ENCODE data around the gene TPR.

The TPR gene

DNA sequence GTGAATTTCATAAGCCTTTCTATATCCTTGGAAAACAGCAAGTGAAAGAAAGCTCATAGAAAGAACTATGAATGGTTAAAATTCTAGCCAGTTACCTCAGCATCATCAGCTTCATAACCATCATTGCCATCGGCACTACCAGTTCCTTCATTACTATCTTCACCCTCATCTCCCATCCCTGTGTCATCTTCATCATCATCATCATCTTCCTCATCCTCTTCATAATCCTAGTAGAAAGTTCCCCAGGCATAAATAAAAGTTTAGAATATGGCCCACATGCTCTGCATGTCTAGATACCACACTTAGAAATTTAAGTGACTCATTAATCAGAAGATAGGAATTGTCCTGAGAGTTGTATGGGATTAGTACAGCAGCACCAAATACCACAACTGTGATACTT, 49.0 kb downstream of the TPR start:
- DNase-seq: no peak

DNA sequence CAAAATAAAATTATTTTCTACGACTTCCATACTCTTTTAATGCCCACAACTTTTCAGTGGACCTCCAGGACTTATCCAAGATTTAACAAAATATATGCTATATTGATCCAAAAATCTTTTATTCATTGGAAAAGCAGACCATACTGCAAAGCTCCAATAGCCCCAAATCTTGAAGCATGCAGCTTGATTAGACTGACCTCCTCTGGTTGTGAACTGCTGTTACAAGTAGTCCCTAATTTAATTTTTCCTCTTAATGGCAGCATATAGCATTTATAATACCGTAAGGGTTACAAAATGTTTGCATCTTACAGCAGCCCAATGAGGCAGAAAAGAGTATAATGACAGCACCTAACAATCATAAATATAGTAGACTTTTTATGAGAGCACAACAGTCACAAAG, 49.8 kb downstream of the TPR start:
- DNase-seq: no peak

DNA sequence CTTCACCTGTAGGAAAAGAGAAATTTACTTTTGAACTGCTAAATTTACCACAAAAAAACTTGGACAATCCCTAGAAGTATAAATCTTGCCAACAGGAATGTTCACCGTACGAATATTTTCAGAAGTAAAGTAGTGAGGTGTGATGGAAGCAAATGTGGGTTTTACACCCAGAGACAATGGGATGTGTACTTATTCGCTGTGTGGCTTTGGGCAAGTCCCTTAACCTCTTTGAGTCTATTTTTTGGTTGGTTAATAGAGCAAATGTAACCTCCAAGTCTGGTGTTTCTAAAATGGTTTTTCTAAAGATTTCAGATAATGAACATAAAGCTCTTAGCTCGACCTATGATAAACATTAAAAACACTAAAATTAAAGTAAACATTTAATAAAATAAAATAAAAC, 51.2 kb downstream of the TPR start:
- no peak for DNase-seq

DNA sequence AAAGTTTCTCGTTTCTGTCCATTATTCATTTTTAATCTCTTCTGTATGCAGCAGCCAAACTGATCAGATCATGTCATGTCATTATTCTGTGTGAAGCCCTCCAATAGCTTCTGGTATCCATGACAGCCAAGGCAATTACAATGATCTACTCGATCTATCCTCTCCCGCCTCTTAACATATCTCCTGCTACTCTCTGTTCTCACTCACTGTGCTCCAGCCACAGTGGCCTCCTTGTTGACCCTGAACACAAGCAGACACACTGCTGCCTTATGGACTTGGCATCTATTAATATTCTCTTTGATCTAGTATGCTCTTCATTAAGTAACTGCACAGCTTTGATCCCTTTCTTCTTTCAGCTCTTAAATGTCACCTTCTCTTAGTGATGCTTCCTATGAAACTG, 59.5 kb downstream of the TPR start:
- no peak for DNase-seq

DNA sequence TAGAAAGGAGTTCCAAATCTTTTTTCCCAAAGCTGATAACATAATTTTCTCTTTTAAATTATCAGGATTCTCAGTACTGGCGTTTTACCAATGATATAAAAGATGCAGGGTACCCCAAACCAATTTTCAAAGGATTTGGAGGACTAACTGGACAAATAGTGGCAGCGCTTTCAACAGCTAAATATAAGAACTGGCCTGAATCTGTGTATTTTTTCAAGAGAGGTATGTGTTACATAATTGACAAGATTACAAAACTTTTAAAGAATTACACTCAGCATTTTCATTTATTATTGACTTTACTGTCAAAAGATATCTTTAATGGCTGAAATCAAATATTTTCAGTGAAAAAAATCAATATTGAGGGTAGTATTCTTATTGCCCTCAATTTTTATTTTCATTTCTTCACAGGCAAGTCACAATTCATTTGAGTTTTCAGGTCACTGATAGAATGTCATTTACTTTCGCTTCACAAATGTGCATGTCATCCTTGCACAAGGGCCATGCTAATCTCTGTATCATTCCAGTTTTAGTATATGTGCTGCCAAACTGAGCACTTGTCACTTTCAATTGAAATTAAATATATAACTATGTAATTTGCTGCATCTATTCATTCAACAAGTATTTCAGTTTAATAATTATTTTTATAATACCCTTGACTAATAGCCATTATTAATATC, 63.5 kb downstream of the TPR start:
- DNase-seq: no peak

DNA sequence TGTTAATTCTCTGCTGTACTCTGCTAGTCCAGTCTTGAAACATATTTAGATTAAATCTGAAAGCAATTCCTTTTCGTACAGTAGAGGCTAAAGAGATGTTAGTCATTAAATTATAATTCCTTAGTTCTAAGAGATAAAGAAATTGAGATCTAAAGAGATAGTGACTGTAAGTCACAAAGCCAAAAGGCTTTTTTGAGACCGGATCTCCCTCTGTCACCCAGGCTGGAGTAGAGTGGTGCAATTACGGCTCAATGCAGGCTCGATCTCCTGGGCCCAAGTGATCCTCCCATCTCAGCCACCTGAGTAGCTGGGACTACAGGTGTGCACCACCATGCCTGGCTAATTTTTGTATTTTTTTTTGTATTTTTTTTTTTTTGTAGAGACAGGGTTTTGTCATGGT, 64.7 kb downstream of the TPR start:
- no peak for DNase-seq

DNA sequence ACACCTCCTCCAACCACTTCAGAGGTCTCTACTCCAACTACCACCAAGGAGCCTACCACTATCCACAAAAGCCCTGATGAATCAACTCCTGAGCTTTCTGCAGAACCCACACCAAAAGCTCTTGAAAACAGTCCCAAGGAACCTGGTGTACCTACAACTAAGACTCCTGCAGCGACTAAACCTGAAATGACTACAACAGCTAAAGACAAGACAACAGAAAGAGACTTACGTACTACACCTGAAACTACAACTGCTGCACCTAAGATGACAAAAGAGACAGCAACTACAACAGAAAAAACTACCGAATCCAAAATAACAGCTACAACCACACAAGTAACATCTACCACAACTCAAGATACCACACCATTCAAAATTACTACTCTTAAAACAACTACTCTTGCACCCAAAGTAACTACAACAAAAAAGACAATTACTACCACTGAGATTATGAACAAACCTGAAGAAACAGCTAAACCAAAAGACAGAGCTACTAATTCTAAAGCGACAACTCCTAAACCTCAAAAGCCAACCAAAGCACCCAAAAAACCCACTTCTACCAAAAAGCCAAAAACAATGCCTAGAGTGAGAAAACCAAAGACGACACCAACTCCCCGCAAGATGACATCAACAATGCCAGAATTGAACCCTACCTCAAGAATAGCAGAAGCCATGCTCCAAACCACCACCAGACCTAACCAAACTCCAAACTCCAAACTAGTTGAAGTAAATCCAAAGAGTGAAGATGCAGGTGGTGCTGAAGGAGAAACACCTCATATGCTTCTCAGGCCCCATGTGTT, 66.6 kb downstream of the TPR start:
- DNase-seq: no peak

DNA sequence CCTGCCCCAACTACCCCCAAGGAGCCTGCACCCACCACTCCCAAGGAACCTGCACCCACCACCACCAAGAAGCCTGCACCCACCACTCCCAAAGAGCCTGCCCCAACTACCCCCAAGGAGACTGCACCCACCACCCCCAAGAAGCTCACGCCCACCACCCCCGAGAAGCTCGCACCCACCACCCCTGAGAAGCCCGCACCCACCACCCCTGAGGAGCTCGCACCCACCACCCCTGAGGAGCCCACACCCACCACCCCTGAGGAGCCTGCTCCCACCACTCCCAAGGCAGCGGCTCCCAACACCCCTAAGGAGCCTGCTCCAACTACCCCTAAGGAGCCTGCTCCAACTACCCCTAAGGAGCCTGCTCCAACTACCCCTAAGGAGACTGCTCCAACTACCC, 67.6 kb downstream of the TPR start:
- no peak for DNase-seq

DNA sequence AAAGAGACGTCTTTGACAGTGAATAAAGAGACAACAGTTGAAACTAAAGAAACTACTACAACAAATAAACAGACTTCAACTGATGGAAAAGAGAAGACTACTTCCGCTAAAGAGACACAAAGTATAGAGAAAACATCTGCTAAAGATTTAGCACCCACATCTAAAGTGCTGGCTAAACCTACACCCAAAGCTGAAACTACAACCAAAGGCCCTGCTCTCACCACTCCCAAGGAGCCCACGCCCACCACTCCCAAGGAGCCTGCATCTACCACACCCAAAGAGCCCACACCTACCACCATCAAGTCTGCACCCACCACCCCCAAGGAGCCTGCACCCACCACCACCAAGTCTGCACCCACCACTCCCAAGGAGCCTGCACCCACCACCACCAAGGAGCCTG, 68.5 kb downstream of the TPR start:
- no peak for DNase-seq

DNA sequence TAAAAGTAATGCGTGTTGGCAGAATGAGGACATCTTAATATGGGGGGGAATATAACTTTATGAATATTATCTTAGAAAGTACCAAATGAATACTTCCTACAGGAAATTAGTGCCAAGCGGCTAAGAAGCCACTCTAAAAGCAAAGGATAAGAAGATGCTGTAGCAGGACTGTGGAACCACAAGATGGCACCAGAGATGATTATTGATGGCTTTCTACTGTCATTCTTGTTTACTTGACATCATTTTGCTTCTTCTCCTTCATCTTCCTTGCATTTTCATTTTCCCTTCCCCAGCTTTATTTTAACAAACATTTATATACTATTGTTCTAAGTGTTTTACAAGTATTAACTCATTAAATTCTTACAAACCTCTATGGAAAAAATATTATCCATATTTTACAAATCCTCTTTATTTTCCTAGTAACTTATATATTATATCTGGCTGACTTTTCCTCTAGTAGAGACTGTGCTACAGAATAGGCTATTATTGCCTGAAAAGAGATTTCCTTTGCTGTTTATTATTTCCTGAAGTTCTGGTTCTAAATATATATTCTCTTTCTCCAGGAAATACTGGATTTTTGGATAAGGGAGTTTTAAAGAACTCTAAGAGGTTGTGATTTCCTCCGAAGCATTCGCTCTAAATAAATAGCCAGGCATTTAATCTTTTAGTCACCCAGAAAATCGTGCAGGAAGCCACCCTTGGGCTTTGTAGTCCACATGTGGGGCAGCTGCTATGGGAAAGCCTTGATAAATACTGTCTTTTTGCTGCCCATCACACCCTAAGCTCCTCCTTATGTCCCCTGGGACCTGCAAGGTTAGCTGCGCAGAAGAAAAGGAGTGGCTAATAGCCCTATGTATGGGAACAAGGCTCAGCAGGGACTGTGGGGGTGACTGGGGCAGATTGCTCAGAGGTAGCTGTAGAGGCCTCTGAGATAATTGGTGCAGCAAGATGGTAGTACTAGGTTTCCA, 69.8 kb downstream of the TPR start:
- DNase-seq: no peak

DNA sequence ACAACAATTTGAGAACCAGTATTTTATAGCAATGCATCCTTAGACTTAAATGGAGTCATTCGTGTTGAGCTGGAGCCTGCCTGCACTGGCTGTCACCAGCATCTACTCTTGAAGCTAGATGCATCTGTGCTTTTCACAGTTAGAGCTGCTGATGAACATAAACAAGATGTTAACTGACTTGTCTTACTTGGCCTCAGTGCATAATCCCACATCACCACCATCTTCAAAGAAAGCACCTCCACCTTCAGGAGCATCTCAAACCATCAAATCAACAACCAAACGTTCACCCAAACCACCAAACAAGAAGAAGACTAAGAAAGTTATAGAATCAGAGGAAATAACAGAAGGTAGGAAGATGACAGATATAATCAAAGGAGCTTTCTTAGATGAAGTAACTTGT, 71.1 kb downstream of the TPR start:
- DNase-seq: no peak

DNA sequence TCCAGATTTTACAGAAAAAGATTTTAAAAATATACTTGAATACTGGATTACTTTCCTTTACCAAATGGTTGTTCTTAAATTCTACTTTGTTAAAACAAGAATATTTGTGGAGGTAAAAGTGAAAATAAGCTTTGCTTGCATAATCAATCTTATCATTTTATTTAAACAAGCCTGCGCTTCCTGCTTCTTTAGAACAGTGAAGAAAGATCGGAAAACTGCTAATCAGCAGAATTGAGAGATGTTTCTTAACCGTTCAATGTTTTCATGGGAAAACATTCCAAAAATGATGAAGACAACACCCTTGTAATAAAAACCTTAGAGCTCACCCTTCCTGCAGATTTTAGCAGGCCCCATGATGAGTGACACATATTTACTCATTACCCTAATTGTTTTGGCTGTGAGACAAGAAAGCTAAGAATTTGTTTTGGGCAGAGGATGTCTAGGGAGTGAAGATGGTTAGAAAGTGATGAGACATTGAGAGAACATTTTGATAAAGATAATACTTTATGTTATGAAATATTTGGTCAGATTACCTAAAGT, 72.6 kb downstream of the TPR start:
- DNase-seq: no peak

DNA sequence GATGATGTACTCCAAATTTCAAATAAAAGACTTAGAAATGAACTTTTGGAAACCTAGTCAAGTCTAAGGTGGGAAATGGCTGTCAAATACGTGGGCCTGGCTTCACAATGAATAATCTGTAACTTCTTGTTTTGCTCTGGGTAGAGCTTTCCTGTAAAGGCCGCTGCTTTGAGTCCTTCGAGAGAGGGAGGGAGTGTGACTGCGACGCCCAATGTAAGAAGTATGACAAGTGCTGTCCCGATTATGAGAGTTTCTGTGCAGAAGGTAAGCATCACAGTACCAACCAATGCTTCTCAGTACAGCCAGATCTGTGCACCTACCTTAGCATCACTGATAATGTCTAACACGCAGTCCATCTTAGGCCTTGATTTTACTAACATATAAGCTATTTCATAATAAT, 73.6 kb downstream of the TPR start:
- DNase-seq: no peak

DNA sequence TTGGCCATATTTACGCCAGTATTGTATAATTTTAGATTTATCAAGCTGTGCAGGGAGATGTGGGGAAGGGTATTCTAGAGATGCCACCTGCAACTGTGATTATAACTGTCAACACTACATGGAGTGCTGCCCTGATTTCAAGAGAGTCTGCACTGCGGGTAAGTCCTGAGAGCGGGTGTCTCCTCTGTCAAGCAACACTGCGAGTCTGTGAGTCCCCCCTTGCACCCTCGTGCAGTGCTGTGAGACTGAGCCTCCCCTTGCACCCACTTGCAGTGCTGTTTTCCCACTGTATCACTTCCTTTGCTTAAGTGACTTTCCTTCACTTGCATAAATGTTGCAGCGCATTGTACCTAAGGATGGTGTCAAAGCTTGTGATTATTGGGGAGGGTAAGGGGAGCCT, 75.0 kb downstream of the TPR start:
- no peak for DNase-seq

DNA sequence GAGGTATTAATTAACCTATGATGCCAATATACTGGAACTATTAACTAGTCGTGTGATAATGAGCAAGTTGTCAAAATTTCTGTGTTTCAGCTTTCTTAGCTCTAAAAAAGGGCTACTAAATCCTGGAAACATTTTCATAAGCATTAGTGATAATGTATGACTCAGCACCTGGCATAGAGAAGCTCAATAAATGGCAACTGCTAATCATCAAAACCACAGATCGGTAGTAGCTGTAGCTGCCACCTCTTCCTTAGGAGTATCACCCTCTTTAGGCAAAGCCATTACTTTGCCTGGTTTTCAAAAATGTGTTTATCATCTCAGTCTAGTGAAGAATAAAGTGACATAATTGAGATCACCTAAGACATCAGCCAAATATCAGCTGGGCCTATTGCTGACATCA, 75.5 kb downstream of the TPR start:
- no peak for DNase-seq

DNA sequence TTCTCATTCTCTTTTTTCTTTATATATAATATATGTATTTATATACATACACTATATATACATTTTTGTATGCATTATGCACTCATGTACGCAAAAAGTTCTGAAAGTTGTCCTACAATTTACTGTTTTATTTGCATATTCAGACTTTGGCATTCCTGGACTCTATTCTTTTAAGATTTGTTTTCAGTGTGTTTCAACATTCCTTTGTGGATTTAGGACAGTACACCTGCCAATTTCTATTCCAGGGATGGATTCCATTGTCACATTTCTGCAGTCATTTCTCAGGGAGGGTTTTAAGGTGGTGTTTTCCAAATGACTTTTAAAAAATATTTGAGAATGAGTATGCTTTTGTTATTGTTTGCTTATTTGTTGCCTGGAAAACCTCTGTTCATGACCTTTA, 76.2 kb downstream of the TPR start:
- no peak for DNase-seq

DNA sequence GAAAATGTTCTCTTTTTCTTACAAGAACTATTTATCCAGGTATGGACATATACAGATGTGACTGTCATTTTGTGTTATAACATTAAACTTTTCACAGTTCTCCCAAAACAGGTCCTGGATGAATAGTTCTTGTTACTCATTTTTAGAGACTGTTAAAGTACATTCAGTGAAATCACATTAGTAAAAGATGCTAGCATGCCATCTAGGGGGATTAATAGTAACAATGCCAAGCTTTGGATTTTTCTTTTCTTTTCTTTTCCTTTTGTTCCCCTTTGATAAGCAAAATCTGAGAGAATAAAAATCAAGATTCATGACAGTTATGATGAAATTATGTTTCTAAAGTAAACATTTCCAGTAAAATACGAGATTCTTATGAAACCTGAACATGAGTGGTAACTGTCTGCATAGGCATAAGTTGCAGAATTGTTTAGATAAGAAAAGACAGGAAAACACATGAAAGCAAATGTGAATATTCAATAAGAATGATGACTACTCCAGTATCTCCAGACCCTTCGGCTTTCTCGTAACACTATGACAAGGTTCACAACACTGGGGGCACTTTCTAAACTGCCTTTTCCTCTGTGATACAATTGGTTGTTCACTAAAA, 77.5 kb downstream of the TPR start:
- DNase-seq: no peak

DNA sequence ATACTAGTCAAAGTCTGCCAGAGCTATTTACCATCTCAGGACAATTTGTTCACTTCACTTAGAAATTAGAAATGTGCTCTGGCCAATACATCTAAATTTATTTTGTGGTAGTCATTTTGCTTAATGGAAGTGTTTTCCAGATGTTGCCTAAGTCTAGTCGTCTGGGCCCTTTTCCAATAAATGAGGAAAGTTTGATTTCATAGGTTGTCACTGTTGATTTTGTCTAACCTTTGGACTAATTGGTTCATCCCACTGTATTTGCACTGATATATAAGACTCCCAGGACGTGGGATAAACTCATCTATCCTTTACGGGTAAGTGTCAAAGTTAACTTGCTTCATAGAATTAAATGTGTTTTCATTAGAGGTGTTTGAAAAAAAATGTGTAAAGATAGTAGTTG, 79.1 kb downstream of the TPR start, which contains the start of gene PRG4:
Gene PRG4, plus strand, starts transcription at position 300 of the 400 bp plus-strand sequence.
- no peak for DNase-seq

DNA sequence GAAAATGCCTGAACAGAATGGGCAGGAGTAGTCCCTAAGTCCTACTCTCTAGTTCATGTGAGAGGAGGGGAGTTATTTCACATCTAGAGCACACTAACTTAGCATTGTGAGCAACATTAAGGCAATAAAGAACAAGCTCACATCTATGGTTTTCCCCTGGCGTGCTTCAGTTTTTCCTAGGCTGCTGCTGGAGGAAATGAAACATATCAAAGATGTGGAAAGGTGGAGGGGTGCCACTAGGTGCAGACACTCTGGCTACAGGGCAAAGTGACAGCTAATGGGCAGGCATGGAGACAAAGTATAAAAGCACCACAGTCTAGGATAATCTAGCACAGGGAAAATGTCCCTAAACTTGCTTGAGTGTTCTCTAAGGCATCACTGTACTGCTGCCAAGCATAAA, 82.2 kb downstream of the TPR start:
- no peak for DNase-seq

DNA sequence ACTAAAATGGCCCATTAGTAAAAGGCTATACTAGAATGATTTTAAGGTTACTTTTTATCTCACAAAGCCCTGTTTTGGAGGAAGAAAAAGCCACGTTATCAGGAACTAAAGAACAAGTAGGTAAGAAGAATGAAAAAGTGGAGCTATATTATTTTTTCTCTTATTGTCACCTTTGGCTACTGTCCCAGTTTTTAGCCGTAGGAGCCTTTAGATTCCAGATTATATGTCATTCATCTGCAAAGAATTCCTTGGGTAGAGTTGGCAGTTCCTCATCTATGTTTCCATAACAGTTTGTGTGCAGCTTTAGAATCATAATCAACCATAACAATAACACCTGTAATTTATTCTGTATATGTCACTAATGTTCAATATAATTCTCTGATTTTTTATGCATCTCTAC, 83.8 kb downstream of the TPR start:
- DNase-seq: no peak

DNA sequence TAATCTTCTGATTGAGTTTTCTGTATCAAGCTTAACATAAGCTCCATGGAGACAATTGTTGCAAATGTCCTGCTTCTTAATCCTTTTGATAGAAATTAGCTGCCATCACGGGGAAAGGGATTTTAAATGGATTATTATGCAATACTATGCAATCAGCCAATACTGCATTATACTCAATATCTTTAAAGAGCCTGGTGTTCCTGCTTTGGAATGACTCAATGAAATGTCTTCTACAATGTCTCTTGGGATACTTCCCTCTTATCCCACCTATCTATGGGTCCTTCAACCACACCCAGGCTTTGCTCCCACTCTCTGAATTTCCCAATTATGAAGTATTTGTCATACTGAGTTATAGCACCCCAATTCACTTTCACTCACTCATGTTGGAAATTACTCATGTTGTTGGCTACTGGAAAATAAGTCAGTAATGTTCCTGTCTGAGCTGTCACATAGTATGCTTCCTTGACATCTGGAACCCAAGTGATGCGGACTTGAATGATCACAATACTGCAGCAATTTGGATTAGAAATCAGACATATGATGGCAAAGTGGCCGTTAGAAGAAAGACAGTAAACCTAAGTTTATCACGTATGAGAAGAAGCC, 85.0 kb downstream of the TPR start:
- DNase-seq: no peak

DNA sequence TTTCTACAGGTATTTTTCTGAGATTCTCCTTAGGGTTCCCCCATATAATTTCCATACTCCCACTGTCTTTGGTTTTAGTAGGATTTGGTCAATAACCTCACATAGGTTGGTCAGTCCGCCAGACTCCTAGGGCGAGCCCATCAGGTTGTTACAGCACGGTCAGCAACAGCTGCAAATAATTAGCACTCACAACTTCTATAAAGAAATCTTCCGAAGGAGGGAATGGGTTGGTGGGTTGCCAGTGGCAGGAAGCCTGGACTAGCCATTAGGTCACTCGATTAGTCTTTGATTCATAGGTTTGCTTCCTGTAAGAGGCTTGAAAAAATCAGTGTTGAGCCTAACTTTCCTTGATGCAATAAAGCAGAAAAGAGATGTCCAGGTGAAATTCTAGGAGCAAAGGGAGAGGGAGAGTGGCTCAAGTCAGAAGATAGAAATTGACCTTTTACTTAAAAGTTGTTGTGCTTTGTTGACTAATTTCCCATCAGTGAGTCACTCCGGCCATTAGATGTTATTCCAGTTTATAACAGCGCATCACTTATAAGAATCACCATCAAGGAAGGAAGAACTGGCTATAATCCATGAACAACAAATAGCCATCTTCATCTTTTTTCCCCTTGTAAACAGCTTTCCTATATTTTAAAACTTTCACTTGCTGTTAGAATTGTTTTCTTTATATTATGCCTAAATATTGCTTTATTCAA, 88.3 kb downstream of the TPR start:
- DNase-seq: no peak

Measured in stimulated activated CD4-positive, alpha-beta T cell treated with anti-CD3 and anti-CD28 coated beads, Interleukin-2, amount 100 ng/mL, for 48 hours (primary cell).